ENCODE results near the gene OR4D2. TPM values are rescaled to one million over a fixed set of nuclear protein-coding genes. Genes with fewer than 3 reads are reported as not detected.

Gene OR4D2
- total and polyA plus RNA-seq, 3 donors from 2014 or later: not detected

- WGBS, 2 donors: 1% methylated on average over 40 to 65 of the region's 65 CpGs
- Histone ChIP-seq H3K9me3 (no peaks in the 10 kb centered on the region), H3K27me3 (no peaks in the 10 kb centered on the region), H3K27ac (peak overlapping the region; percentile 11 to 50), H3K4me3 (peak overlapping the region; percentile 43 to 66), H3K4me1 (no peaks in the 10 kb centered on the region), H3K36me3 (ENCODE audit: low read depth, missing control alignments) (no peaks in the 10 kb centered on the region)
- intact Hi-C loops (cut with DNase I; ENCODE audit: low total_unique reads): no loop called here
- TF ChIP-seq CTCF (IDR thresholded peaks at IDR 0.05): no peak
- no peak for TF ChIP-seq POLR2A (IDR thresholded peaks at IDR 0.05)
- DNase-seq: peak; percentile 69
Measured at GRCh38 chr17:58156839-58157803, 9.7 kb upstream of the OR4D2 start.

- Histone ChIP-seq H3K4me3 (no peak overlapping the region), H3K27ac (no peak overlapping the region), H3K36me3 (ENCODE audit: low read depth, missing control alignments) (no peaks in the 10 kb centered on the region), H3K9me3 (no peaks in the 10 kb centered on the region), H3K27me3 (no peaks in the 10 kb centered on the region), H3K4me1 (no peaks in the 10 kb centered on the region)
- DNase-seq: no peak
- intact Hi-C loops (cut with DNase I; ENCODE audit: low total_unique reads): no loop called here
- no peak for TF ChIP-seq POLR2A (IDR thresholded peaks at IDR 0.05)
- no peak for TF ChIP-seq CTCF (IDR thresholded peaks at IDR 0.05)
- WGBS, 2 donors: 71 to 77% methylated on average over 2 of the region's 2 CpGs
Measured at GRCh38 chr17:58158181-58158580, 8.6 kb upstream of the OR4D2 start.

DNA sequence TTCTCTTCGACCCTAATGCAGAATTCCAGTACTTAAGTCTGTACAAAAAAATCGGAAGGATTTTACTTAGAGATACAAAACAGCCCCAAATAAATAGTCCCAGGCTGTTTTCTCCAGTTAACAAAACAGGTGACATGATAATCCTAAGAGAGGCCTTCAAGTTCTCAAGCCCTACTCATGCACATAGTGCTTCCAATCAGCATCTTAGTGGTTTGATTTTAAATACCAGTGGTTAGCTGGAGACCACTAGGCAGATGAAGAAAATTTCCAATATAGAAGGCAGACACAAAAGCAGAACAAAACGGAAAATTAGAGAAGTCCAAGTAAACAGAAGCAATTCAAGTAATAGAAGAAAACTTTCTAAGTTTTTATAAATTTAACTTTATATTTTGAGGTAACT is 5.2 kb upstream of the OR4D2 start:
- no peaks in the 10 kb centered on the region for H3K4me1 ChIP-seq
- H3K36me3 ChIP-seq (ENCODE audit: low read depth, missing control alignments): no peaks in the 10 kb centered on the region
- DNase-seq: no peak
- no peak for TF ChIP-seq CTCF (IDR thresholded peaks at IDR 0.05)
- TF ChIP-seq POLR2A (IDR thresholded peaks at IDR 0.05): no peak
- H3K27me3 ChIP-seq: no peaks in the 10 kb centered on the region
- 84% methylated on average over 3 of the region's 3 CpGs for WGBS, 2 donors
- H3K4me3 ChIP-seq: no peak overlapping the region
- H3K9me3 ChIP-seq: no peaks in the 10 kb centered on the region
- H3K27ac ChIP-seq: no peak overlapping the region
- intact Hi-C loops (cut with DNase I; ENCODE audit: low total_unique reads): no loop called here

GRCh38 chr17:58165981-58166380 is 801 bp upstream of the OR4D2 start:
- Histone ChIP-seq H3K27ac (no peak overlapping the region), H3K27me3 (no peaks in the 10 kb centered on the region), H3K9me3 (no peaks in the 10 kb centered on the region), H3K4me1 (no peaks in the 10 kb centered on the region), H3K36me3 (ENCODE audit: low read depth, missing control alignments) (no peaks in the 10 kb centered on the region), H3K4me3 (no peak overlapping the region)
- no peak for DNase-seq
- WGBS, 2 donors: 29 to 46% methylated on average over 2 of the region's 2 CpGs
- intact Hi-C loops (cut with DNase I; ENCODE audit: low total_unique reads): no loop called here
- TF ChIP-seq CTCF (IDR thresholded peaks at IDR 0.05) (no peak), POLR2A (IDR thresholded peaks at IDR 0.05) (no peak)

All from testis (tissue), 3 donors.